Activated naive CD8-positive, alpha-beta T cell treated with anti-CD3 and anti-CD28 coated beads, Interleukin-2, amount 10 ng/mL, durations not matched to agents 7 days and 5 days (primary cell): ENCODE results near the gene KAZN. TPM values are rescaled to one million over a fixed set of nuclear protein-coding genes. Genes with fewer than 3 reads are reported as not detected.

Experiments used
- ATAC-seq: fragments of 150-1000 bp; cut with Tn5 transposase; one replicate; pipeline ENCODE4 v1.10.0; 2021; ENCODE audit warnings: low read depth, moderate library complexity
- POLR2A ChIA-PET: fragments of 350-600 bp; sonication (Branson Sonifier 250); formaldehyde crosslinking; loops from one replicate; lab custom pipeline; 2021; ENCODE audit warnings: antibody characterized with exemption; lab: Charles Lee
- DNase-seq: peaks from one replicate; pipeline ENCODE4 v3.0.0; 2021
- H3K27ac Mint-ChIP-seq: one replicate; pipeline ENCODE4 v1.8.0; 2022; ENCODE audit warnings: mild to moderate bottlenecking, mixed read lengths
- H3K27me3 Mint-ChIP-seq: one replicate; pipeline ENCODE4 v1.8.0; 2022; ENCODE audit warnings: mild to moderate bottlenecking, moderate library complexity, mixed read lengths
- H3K36me3 Mint-ChIP-seq: one replicate; pipeline ENCODE4 v1.8.0; 2021; ENCODE audit warnings: mild to moderate bottlenecking, mixed read lengths
- H3K4me1 Mint-ChIP-seq: one replicate; pipeline ENCODE4 v1.8.0; 2021; ENCODE audit warnings: mixed read lengths
- H3K4me3 Mint-ChIP-seq: one replicate; pipeline ENCODE4 v1.8.0; 2022; ENCODE audit warnings: mild to moderate bottlenecking, moderate library complexity, mixed read lengths
- H3K9me3 Mint-ChIP-seq: one replicate; pipeline ENCODE4 v1.8.0; 2021; ENCODE audit warnings: mixed read lengths
- total RNA-seq, 2 experiments: library from RNA; stranded (reverse); gene quantifications; one replicate each; pipeline ENCODE4 v1.2.3, GENCODE V29; 2021

Gene KAZN
- total RNA-seq, 2 experiments from 2014 or later: 0.91 to 1.4 TPM

GRCh38 chr1:14610761-14611160 is 12.3 kb downstream of the KAZN start:
- H3K36me3 Mint-ChIP-seq: no peaks in the 10 kb centered on the region
- H3K4me1 Mint-ChIP-seq: no peaks in the 10 kb centered on the region
- no peak for ATAC-seq
- POLR2A ChIA-PET: no interaction called here
- no peaks in the 10 kb centered on the region for H3K27me3 Mint-ChIP-seq
- no peak for DNase-seq
- no peak overlapping the region for H3K27ac Mint-ChIP-seq
- no peak overlapping the region for H3K4me3 Mint-ChIP-seq
- H3K9me3 Mint-ChIP-seq: peaks cover 1% of the 10 kb centered on the region

GRCh38 chr1:14611792-14612191 is 13.3 kb downstream of the KAZN start:
- Mint-ChIP-seq H3K4me1 (no peaks in the 10 kb centered on the region), H3K27ac (no peak overlapping the region), H3K27me3 (no peaks in the 10 kb centered on the region), H3K36me3 (no peaks in the 10 kb centered on the region), H3K9me3 (peaks cover 1% of the 10 kb centered on the region), H3K4me3 (no peak overlapping the region)
- POLR2A ChIA-PET: interaction anchor here (0.5 kb wide), 1 partner anchor 548 kb away, joined by 4 read pairs; no protein-coding TSS in a partner anchor
- ATAC-seq: no peak
- DNase-seq: no peak

DNA sequence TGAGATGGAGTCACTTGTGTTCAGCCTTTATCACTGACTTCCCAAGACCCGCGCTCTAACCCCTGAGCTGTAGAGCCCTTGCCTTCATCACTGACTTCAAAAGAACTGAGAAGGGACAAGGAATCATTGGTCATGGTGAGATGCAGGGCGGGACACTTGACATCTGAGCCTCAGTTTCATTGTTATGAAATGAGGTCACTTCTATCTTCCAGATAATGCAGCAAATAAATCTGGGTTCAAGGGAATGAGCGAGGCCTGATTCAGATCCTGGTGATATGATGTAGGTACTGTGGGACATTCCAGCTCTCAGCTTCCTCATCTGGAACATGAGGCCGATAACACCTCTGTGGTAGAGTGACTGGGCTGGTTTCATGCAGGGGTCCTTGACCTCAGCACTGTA is 13.8 kb downstream of the KAZN start:
- Mint-ChIP-seq H3K27me3 (no peaks in the 10 kb centered on the region), H3K36me3 (no peaks in the 10 kb centered on the region), H3K4me3 (no peak overlapping the region), H3K9me3 (peaks cover 1% of the 10 kb centered on the region), H3K4me1 (no peaks in the 10 kb centered on the region), H3K27ac (no peak overlapping the region)
- ATAC-seq: no peak
- DNase-seq: no peak
- POLR2A ChIA-PET: no interaction called here

- H3K4me3 Mint-ChIP-seq: no peak overlapping the region
- H3K9me3 Mint-ChIP-seq: peaks cover 4% of the 10 kb centered on the region
- no peaks in the 10 kb centered on the region for H3K27me3 Mint-ChIP-seq
- no peaks in the 10 kb centered on the region for H3K36me3 Mint-ChIP-seq
- no peaks in the 10 kb centered on the region for H3K4me1 Mint-ChIP-seq
- ATAC-seq (no peak), DNase-seq (no peak)
- no peak overlapping the region for H3K27ac Mint-ChIP-seq
- POLR2A ChIA-PET: no interaction called here
These were observed 15.4 kb downstream of the KAZN start for GRCh38 chr1:14613926-14614325.

- Mint-ChIP-seq H3K36me3 (no peaks in the 10 kb centered on the region), H3K27ac (no peak overlapping the region), H3K9me3 (peaks cover 5% of the 10 kb centered on the region), H3K4me3 (no peak overlapping the region), H3K27me3 (no peaks in the 10 kb centered on the region), H3K4me1 (no peaks in the 10 kb centered on the region)
- ATAC-seq (no peak), DNase-seq (no peak)
- POLR2A ChIA-PET: no interaction called here
These were observed 15.9 kb downstream of the KAZN start for GRCh38 chr1:14614341-14614740.

DNA sequence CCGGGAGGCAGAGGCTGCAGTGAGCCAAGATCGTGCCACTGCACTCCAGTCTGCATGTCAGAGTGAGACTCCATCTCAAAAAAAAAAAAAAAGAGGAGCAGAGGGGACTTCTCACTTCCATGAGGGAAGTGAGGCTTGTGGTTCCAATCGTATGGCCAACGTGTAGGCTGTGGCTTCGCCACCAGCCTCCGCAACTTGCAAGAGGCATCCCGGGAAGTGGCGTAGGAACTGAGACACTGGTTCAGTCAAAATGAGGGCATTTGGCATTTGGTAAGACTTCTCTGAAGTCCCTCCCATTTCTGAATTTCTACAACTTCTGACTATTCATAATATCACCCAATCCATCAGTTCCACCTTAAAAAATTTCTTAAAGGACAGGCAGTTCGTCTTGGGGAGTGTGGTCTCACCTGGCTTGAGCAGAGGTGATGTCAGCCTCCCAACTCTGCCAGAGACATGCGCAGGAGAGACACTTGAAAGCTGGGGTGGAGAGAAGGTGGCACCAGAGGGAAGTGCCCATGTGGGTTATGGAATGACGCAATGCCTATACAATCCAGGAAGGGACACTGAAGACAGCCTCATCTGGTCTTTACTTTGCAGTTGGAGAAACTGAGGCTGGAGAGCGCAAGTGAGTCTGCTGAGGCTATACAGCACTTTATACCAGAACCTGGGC is 17.2 kb downstream of the KAZN start:
- H3K9me3 Mint-ChIP-seq: peaks cover 5% of the 10 kb centered on the region
- no peak for ATAC-seq
- H3K4me1 Mint-ChIP-seq: no peaks in the 10 kb centered on the region
- H3K27ac Mint-ChIP-seq: no peak overlapping the region
- H3K36me3 Mint-ChIP-seq: no peaks in the 10 kb centered on the region
- no peaks in the 10 kb centered on the region for H3K27me3 Mint-ChIP-seq
- no peak overlapping the region for H3K4me3 Mint-ChIP-seq
- no peak for DNase-seq
- POLR2A ChIA-PET: no interaction called here

GRCh38 chr1:14616632-14617396 is 18.3 kb downstream of the KAZN start:
- Mint-ChIP-seq H3K4me1 (no peaks in the 10 kb centered on the region), H3K4me3 (no peak overlapping the region), H3K36me3 (no peaks in the 10 kb centered on the region), H3K9me3 (peaks cover 5% of the 10 kb centered on the region), H3K27ac (no peak overlapping the region), H3K27me3 (no peaks in the 10 kb centered on the region)
- DNase-seq (no peak), ATAC-seq (no peak)
- POLR2A ChIA-PET: interaction anchor here (0.7 kb wide), 1 partner anchor 69 kb away, joined by 3 read pairs; no protein-coding TSS in a partner anchor

GRCh38 chr1:14617791-14618190 is 19.3 kb downstream of the KAZN start:
- no peak overlapping the region for H3K27ac Mint-ChIP-seq
- POLR2A ChIA-PET: interaction anchor here (0.7 kb wide), 1 partner anchor 70 kb away, joined by 3 read pairs; no protein-coding TSS in a partner anchor
- no peak for DNase-seq
- ATAC-seq: no peak
- H3K4me3 Mint-ChIP-seq: no peak overlapping the region
- no peaks in the 10 kb centered on the region for H3K27me3 Mint-ChIP-seq
- H3K36me3 Mint-ChIP-seq: no peaks in the 10 kb centered on the region
- H3K4me1 Mint-ChIP-seq: no peaks in the 10 kb centered on the region
- H3K9me3 Mint-ChIP-seq: peaks cover 5% of the 10 kb centered on the region

DNA sequence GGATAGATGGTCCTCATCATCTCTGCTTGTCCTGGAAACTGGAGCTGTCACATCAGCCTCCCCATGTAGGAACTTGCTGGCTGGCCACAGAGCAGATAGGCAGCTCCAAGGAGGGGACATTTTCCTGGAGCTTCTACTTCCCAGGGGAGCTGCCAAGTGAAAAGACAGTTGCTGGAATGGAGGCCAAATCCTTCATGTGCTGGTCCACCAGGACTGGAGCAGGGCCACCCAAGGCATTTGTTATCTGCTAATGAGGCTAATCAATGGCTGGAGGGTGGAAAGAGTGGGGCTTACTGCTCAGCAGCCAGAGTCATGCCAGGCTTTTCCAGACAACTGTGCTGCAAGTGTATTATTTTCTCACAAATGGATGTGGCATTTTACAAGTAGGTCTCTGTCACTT is 22.5 kb downstream of the KAZN start:
- H3K9me3 Mint-ChIP-seq: peaks cover 7% of the 10 kb centered on the region
- peaks cover 2% of the 10 kb centered on the region for H3K27me3 Mint-ChIP-seq
- no peaks in the 10 kb centered on the region for H3K4me1 Mint-ChIP-seq
- ATAC-seq: no peak
- no peak overlapping the region for H3K4me3 Mint-ChIP-seq
- no peak for DNase-seq
- no peaks in the 10 kb centered on the region for H3K36me3 Mint-ChIP-seq
- no peak overlapping the region for H3K27ac Mint-ChIP-seq
- POLR2A ChIA-PET: no interaction called here

DNA sequence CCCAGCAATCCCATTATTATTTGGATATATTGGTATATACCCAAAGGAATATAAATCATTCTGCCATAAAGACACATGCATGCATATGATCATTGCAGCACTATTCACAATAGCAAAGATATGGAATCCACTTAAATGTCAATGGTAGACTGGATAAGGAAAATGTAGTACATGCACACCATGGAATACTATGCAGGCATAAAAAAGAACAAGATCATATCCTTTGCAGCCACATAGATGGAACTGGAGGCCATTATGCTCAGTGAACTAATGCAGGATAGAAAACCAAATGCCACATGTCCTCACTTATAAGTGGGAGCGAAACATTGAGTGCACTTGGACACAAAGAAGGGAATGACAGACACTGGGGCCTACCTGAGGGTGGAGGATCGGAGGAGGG is 24.6 kb downstream of the KAZN start:
- H3K4me1 Mint-ChIP-seq: no peaks in the 10 kb centered on the region
- no peak overlapping the region for H3K27ac Mint-ChIP-seq
- H3K36me3 Mint-ChIP-seq: no peaks in the 10 kb centered on the region
- POLR2A ChIA-PET: no interaction called here
- H3K27me3 Mint-ChIP-seq: peaks cover 2% of the 10 kb centered on the region
- DNase-seq: no peak
- H3K9me3 Mint-ChIP-seq: peaks cover 7% of the 10 kb centered on the region
- H3K4me3 Mint-ChIP-seq: no peak overlapping the region
- no peak for ATAC-seq

GRCh38 chr1:14624941-14625340 is 26.5 kb downstream of the KAZN start:
- Mint-ChIP-seq H3K4me1 (no peaks in the 10 kb centered on the region), H3K27me3 (peaks cover 2% of the 10 kb centered on the region), H3K4me3 (no peak overlapping the region), H3K27ac (no peak overlapping the region), H3K36me3 (no peaks in the 10 kb centered on the region), H3K9me3 (peaks cover 4% of the 10 kb centered on the region)
- POLR2A ChIA-PET: no interaction called here
- ATAC-seq: no peak
- DNase-seq: no peak

- H3K27me3 Mint-ChIP-seq: peaks cover 2% of the 10 kb centered on the region
- H3K4me1 Mint-ChIP-seq: no peaks in the 10 kb centered on the region
- ATAC-seq: no peak
- H3K27ac Mint-ChIP-seq: no peak overlapping the region
- no peaks in the 10 kb centered on the region for H3K36me3 Mint-ChIP-seq
- no peak overlapping the region for H3K4me3 Mint-ChIP-seq
- no peak for DNase-seq
- H3K9me3 Mint-ChIP-seq: peaks cover 4% of the 10 kb centered on the region
- POLR2A ChIA-PET: no interaction called here
These were observed 27.1 kb downstream of the KAZN start for GRCh38 chr1:14625572-14625971.

GRCh38 chr1:14625996-14626395 is 27.5 kb downstream of the KAZN start:
- no peak overlapping the region for H3K27ac Mint-ChIP-seq
- ATAC-seq: no peak
- H3K27me3 Mint-ChIP-seq: peaks cover 2% of the 10 kb centered on the region
- peaks cover 4% of the 10 kb centered on the region for H3K9me3 Mint-ChIP-seq
- H3K4me1 Mint-ChIP-seq: no peaks in the 10 kb centered on the region
- POLR2A ChIA-PET: no interaction called here
- no peaks in the 10 kb centered on the region for H3K36me3 Mint-ChIP-seq
- no peak overlapping the region for H3K4me3 Mint-ChIP-seq
- no peak for DNase-seq
